Nephron (organoid): ENCODE data around the gene PRDM16.

Experiments
- H3K27ac Mint-ChIP-seq, 3 experiments: 2 replicates each; pipeline ENCODE4 v1.8.0; 2020; ENCODE audit warnings: mixed read lengths in 3 of 3, mild to moderate bottlenecking in 2 of 3, moderate library complexity in 1 of 3
- H3K27me3 Mint-ChIP-seq: 2 replicates; pipeline ENCODE4 v1.8.0; 2021; ENCODE audit warnings: low read depth, mild to moderate bottlenecking, moderate library complexity, mixed read lengths
- H3K36me3 Mint-ChIP-seq: 2 replicates; pipeline ENCODE4 v1.8.0; 2020; ENCODE audit warnings: low read depth, mixed read lengths
- H3K4me1 Mint-ChIP-seq: 2 replicates; pipeline ENCODE4 v1.8.0; 2020; ENCODE audit warnings: mixed read lengths
- H3K4me3 Mint-ChIP-seq, 3 experiments: 2 replicates each; pipeline ENCODE4 v1.8.0; 2020; ENCODE audit warnings: mild to moderate bottlenecking in 3 of 3, mixed read lengths in 3 of 3, moderate library complexity in 2 of 3
- H3K9me3 Mint-ChIP-seq: 2 replicates; pipeline ENCODE4 v1.8.0; 2020; ENCODE audit warnings: mixed read lengths
- TF ChIP-seq, protein P1 (sequence below), 3 experiments: fragments of 200-600 bp; sonication (generic); IDR thresholded peaks; one replicate each; pipeline ENCODE4 v1.5.0; 2021; ENCODE audit warnings: antibody characterized with exemption in 3 of 3; ENCODE audit not compliant: unreplicated experiment in 3 of 3

Gene PRDM16

DNA sequence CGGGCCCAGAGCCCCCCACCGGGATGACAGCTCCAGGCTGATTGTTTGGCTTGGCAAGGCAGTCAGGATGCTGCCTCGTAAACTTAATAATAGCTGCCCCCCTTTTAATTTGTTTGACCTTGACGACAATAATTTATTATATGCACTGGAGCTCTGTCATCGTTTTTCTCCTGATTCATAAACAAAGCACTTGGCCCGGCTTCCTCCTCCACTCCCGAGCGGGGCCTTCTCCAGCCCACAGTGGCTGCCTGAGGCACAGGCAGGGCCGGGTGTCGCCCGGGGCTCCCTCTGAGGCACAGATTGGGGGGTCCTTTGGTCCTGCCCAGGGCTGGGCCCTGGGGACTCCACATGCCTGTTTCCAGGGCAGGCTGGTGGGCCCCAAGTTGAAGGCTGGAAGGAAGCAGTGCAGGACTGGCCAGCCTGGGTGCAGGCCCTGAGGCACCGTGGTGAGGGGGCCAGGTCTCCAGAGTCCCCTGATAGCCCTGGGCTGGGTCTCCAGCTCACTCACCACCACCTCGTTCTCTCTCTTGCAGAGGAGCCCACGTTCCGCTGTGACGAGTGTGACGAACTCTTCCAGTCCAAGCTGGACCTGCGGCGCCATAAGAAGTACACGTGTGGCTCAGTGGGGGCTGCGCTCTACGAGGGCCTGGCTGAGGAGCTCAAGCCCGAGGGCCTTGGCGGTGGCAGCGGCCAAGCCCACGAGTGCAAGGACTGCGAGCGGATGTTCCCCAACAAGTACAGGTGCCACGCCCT, 333.4 kb downstream of the PRDM16 start:
- Mint-ChIP-seq H3K27me3 (peaks cover 72% of the 10 kb centered on the region), H3K4me1 (peaks cover 43% of the 10 kb centered on the region), H3K9me3 (peaks cover 3% of the 10 kb centered on the region), H3K36me3 (no peaks in the 10 kb centered on the region), H3K27ac (no peak overlapping the region), H3K4me3 (no peak overlapping the region)
- TF ChIP-seq, protein P1, sequence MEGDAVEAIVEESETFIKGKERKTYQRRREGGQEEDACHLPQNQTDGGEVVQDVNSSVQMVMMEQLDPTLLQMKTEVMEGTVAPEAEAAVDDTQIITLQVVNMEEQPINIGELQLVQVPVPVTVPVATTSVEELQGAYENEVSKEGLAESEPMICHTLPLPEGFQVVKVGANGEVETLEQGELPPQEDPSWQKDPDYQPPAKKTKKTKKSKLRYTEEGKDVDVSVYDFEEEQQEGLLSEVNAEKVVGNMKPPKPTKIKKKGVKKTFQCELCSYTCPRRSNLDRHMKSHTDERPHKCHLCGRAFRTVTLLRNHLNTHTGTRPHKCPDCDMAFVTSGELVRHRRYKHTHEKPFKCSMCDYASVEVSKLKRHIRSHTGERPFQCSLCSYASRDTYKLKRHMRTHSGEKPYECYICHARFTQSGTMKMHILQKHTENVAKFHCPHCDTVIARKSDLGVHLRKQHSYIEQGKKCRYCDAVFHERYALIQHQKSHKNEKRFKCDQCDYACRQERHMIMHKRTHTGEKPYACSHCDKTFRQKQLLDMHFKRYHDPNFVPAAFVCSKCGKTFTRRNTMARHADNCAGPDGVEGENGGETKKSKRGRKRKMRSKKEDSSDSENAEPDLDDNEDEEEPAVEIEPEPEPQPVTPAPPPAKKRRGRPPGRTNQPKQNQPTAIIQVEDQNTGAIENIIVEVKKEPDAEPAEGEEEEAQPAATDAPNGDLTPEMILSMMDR (IDR thresholded peaks at IDR 0.05; ENCODE audit: unreplicated experiment in 3 of 3) = no peak

DNA sequence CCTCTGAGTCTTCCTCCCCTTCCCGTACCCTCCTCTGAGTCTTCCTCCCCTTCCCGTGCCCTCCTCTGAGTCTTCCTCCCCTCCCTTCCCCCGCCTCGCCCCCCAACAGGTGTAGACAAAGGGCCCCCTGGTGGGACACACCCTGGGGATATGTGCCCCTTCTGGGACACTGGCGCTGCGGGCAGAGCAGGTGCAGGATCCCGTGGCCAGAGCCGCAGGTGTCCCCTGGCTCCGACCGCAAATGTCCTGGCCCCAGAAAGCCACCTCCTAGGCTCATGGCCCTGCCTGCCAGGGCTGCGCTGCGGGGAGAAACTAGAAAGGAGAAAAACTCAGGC, 334.0 kb downstream of the PRDM16 start:
- Mint-ChIP-seq H3K27ac (no peak overlapping the region), H3K36me3 (no peaks in the 10 kb centered on the region), H3K4me3 (no peak overlapping the region), H3K9me3 (peaks cover 3% of the 10 kb centered on the region), H3K27me3 (peaks cover 66% of the 10 kb centered on the region), H3K4me1 (peaks cover 43% of the 10 kb centered on the region)
- TF ChIP-seq, protein P1 (IDR thresholded peaks at IDR 0.05; ENCODE audit: unreplicated experiment in 3 of 3) = no peak

DNA sequence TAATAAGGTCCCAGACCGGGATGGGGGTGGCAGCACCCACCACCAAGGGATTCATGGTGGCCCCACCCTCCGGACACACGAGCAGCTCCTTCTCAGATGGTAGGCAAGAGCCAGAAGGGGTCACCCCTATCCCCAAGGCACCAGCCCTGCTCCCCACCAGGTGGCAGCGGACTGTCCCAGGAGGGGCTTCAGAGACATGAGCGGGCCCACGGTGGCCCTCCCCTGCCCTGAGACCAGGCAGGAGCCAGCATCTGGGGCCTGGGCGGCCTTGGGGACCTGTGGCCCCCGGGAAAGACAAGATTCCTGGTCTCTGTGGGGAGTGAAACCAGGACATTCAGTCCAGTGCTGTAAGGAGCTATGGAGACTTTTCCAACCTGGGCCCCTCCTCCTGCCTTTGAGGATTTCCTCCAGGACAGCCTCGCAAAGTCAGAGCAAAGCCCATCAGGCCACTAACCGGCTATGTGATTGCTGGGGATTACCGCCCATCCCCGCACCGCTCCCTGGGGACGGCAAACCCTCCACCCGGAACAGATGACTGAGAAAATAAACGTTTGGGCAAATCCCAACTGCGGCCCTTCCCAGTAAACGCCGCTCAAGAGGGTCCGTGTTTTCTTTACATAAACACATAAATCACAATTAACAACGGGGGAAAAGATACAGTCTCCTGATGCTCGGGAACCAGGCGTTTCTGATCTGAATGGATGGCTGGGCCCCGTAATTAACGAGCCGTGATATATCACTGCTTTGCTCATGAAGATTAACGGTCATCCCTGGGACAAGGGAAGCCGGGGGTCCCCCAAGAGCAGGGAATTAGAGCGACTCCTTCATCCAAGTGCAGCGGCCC, 334.6 kb downstream of the PRDM16 start:
- Mint-ChIP-seq H3K27ac (peak overlapping the region in 1 of 3 experiments; percentile 59), H3K36me3 (no peaks in the 10 kb centered on the region), H3K4me1 (peaks cover 37% of the 10 kb centered on the region), H3K27me3 (peaks cover 60% of the 10 kb centered on the region), H3K4me3 (peak overlapping the region in 2 of 3 experiments; percentile 22 to 49), H3K9me3 (peaks cover 3% of the 10 kb centered on the region)
- TF ChIP-seq, protein P1 (IDR thresholded peaks at IDR 0.05; ENCODE audit: unreplicated experiment in 3 of 3) = peak; percentile 30 to 49 (median 42)

DNA sequence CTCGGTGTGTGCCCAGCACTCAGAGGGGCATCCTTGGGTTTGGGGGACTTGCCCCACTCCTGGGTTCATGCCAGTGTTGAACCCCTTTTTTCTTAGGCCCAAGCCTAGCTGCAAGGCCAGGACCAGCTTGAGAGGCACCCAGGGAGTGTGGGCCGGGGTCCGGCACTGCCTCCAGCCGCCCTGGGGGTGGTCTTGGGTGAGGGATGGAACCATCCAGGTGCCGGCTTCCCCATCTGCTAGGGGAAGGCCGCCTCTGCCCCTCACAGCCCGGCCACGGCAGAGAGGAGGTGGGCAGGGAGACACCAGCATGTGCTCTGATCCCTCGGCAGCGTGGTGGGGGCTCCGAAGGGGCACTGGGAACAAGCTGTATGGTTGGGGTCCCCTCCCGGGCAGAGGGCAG, 335.3 kb downstream of the PRDM16 start:
- H3K9me3 Mint-ChIP-seq = peaks cover 3% of the 10 kb centered on the region
- H3K4me1 Mint-ChIP-seq = peaks cover 30% of the 10 kb centered on the region
- no peaks in the 10 kb centered on the region for H3K36me3 Mint-ChIP-seq
- no peak overlapping the region for H3K27ac Mint-ChIP-seq
- H3K27me3 Mint-ChIP-seq = peaks cover 53% of the 10 kb centered on the region
- TF ChIP-seq, protein P1 (IDR thresholded peaks at IDR 0.05; ENCODE audit: unreplicated experiment in 3 of 3) = no peak
- no peak overlapping the region for H3K4me3 Mint-ChIP-seq

DNA sequence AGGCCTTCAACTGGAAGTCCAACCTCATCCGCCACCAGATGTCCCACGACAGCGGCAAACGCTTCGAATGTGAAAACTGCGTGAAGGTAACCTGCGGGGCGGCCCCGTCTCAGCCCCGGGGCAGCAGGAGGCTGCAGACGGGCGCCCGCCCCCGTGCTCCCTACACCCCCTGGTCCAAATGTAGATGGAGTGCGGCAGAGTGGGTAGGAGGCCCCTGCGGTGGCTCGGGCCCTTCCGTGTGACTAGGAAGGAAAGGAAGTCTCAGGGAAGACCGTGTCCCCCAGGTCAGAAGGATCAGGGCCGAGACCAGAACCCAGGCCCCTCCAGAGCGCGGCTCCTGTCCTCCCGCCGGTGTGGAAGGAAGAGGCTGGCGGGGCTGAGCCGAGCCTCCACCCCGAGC, 335.8 kb downstream of the PRDM16 start:
- peaks cover 25% of the 10 kb centered on the region for H3K4me1 Mint-ChIP-seq
- no peaks in the 10 kb centered on the region for H3K36me3 Mint-ChIP-seq
- no peak overlapping the region for H3K27ac Mint-ChIP-seq
- no peak overlapping the region for H3K4me3 Mint-ChIP-seq
- peaks cover 48% of the 10 kb centered on the region for H3K27me3 Mint-ChIP-seq
- peaks cover 3% of the 10 kb centered on the region for H3K9me3 Mint-ChIP-seq
- TF ChIP-seq, protein P1 (IDR thresholded peaks at IDR 0.05; ENCODE audit: unreplicated experiment in 3 of 3) = no peak
